Left renal cortex interstitium (tissue), 4 donors: ENCODE data around the gene DLEC1. TPM values are rescaled to one million over a fixed set of nuclear protein-coding genes. Genes with fewer than 3 reads are reported as not detected.
"Not testable (repeated sequence)": the region's sequence is repeated elsewhere in the genome, so short reads cannot be mapped to it uniquely, and the experiment has no call there.

Experiments used
- DNase-seq, 4 donors: peaks; one replicate each; pipeline ENCODE4 v3.0.0-alpha.2; 2013; ENCODE audit warnings: low read depth in 4 of 4, low spot score in 2 of 4, missing footprints in 1 of 4
- polyA plus RNA-seq, 4 donors: library from polyadenylated mRNA; unstranded; fragments of 120-200 nt; gene quantifications; one replicate each; pipeline ENCODE4 v1.2.1, GENCODE V29; 2013; ENCODE audit not compliant: insufficient read length in 4 of 4

The DLEC1 gene
- polyA plus RNA-seq, 4 donors: 0.45 to 1.4 (median 1.0) TPM

DNA sequence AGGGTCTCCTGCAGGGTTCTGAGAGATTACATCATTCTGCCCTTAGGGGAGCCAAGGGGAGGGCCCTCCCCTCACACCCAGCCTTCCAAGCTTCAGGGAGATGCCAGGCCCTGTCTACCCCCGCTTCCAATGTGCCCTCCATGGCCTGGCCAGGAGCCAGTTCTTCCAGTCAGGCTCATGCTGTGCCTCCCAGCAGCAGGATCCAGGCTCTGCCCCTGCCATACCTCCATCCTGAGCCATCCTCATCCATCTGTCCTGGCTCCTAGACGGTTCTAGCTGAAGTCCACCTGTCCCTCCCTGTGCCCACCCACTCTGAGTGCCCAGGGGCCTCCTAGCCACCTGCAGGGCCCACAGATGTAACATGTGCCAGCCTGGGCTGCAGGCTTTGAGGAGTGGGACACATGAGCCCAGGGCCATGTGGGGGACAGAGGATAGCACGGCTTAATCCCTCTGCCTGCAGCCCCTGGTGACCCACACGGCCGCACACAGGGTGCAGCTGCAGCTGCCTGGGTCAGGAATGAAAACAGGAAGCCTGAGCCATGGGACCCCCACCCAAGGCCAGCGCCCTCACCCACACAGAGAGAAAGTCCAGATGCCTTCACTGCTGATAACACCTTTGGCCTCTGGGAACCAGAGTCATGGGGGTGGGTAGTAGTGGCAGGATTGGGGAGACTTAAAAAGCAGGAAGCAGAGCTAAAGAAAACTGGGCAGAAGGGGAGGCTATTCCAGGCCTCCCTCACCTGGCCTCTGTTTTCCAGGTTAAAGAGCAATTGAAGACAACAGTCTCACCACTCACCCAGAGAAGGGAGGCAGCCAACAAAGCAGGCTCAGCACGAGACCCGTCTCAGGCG is 21.3 kb upstream of the DLEC1 start:
- no peak for DNase-seq

DNA sequence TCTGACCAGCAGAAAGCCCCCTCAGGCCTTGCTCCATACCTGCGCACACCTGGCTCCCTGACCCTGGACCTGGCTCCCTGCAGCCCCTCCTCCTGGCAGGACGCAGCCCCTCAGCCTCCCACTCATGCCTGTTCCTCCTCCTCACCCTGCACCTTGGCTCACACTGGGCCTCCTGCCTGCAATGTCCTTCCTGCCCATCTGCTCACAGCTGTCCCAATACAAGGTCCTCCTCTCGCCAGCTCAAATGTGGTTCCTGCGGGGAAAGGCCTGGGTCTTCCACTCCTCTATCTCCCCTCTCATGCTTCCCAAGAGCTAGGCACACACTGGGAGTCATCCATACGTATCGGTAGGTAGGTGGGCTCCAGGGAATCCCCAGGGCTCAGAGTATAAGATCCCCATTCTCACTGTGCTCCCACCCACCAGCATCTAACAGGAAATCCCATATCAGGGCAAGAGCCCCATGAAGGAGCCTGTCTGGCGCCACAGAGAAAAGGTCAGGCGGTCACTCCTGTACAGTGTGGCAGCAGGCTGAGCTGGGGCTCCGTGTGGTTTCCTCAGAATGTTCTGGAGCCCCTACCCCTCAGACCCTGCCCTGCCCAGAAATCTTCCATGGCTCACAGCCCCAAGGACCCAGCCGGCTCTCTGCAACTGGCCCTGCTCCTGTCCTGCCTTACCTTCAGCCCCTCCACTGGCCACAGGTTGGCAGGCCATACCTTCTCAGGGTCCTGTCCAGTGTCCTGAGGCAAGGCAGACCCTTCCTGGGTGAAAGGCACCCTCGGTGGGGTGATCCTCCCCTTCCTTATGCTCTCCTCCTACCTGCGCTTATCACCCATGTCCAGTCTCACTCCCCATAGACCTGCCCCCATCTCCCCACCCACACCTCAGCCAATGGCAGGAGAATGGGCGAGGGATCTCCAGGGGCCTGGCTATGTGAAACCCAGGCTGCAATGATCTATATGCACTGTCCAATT is 20.4 kb upstream of the DLEC1 start:
- no peak for DNase-seq

DNA sequence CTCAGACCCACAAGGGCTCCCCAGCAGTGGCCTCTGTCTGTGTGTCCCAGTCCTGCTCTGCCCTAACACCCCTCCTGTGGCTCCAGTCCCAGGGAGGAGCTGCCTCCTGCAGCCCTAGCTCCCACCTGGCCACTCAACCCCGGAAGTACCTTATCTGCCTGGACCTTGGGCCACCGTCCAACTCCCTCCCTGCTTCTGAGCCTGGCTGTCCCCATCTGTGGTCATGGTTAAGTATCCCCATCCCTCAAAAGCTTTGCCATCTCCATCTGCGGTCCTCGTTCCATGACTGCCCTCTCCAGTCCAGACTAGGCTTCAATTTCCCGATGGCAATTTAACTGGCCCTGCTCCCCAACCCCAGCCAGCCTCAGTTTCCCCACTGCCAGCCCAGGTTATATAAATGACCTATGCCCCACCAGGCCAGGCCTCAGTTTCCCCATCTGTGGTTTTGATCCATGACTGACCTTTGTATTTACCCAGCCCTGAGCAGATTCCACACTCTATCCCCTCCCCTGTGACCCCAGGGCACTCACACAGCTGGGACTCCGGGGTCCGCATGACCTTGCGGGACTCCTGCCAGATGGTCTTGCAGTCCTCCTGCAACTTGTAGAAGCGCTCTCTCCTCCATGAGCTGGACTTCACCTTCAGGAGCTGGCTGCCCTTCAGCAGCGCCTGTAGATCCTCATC is 19.2 kb upstream of the DLEC1 start:
- DNase-seq: no peak

DNA sequence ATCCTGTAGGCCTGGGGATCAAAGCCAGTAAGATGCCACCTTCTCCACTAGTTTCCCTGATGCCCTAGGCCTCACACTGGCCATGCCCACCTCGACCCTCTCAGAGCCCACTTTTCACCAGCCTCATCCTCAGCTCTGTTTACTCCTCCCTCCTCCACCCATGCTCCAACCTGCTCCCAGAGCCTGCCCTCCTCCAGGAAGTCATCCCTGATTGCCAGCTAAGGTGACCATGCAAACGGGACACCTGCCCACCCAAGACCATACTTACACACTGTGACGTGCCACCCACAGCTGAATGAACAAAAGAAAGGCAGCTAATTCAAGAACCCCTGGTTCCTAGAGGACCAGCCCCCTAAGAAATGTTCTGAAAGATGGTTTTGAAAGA is 18.7 kb upstream of the DLEC1 start:
- DNase-seq: no peak

DNA sequence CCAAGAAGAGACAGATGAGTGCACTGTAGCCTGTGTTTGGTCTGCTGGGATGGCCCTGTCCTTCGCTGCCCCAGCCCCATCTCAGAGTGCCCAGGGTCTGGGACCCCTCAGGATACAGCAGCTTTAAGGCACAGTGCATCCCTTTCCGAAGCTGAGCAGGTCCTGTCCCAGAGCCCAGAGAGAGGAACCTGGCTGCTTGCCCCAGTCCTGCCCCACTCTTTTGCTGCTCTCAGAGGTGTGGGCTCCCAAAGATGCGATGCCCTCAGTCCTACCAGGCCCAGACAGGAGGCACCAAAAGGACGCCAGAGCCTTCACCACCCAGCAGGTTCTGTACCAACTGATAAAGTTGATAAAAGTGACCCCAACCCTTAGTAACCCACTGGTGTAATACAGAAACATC is 17.8 kb upstream of the DLEC1 start:
- DNase-seq: no peak

DNA sequence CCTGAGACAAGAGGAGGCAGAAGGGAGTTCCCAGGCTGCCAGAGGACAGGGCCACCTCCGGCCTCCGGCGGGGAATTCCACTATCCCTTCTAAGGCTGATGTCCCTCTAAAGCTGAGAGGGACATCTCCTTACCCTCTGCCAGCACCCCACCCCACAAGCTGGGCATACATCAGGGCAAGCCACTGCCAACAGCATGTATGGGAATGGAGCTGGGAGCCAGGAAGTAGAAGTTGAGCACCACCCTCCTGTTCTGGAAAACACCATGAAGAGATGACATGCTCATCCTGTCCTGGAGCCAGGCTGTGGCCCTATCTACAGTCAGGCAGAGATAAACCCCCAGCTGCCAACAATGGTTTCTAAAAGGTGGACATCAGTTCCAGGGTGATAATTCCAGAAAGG is 16.7 kb upstream of the DLEC1 start:
- no peak for DNase-seq

DNA sequence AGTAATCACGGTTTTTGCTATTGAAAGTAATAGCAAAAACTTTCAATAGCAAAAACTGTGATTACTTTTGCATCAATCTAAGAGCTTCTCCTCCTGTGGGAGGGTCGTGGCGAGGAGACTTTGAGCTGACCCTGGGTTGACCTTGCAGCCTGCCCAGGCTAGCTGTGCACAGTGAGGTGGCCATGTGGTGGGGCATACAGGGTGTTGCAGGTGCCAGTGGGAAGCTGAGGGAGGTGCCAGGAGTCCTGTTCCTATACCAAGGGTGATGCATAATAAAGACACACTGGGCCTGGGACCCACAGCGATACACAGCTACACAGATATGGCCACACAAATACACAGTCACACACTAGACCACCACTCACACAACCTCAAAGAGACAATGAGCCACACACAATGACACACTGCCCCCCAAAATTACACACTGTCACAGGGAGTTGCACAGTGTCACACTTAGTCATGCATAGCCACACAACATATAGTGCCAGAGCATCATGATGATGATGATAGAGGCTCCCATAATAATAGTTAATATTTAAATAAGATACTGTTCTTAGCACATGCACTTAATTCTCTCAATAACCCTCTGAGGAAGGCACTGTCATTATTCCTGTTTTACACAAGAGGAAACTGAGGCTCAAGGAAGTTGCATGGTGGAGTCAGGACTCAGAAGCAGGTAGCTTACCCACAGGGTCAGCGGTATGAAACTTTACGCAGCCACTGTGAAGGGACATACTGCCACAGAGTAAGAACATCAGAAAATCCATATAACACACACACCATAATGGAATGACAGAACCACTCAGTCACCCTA is 15.9 kb upstream of the DLEC1 start:
- DNase-seq: no peak

DNA sequence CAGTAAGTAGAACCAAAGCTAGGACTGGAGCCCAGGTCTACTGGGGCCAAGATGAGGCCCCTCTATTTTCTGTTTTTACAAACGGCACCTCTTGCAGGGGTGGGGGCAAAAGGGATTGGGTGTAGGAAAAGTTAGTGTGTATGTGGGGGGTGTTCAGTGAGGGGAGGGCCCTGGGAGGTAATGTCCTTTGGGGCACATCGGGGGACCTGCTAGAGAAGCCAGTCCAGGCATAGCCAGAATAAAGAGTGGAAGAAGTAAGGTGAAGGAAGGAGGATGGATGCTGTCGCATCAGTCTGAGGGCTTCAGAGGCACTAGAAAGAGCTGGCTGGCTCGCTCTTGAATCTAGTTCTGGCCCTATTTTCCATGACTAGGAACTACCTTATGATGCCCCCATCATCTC is 12.2 kb upstream of the DLEC1 start:
- no peak for DNase-seq

DNA sequence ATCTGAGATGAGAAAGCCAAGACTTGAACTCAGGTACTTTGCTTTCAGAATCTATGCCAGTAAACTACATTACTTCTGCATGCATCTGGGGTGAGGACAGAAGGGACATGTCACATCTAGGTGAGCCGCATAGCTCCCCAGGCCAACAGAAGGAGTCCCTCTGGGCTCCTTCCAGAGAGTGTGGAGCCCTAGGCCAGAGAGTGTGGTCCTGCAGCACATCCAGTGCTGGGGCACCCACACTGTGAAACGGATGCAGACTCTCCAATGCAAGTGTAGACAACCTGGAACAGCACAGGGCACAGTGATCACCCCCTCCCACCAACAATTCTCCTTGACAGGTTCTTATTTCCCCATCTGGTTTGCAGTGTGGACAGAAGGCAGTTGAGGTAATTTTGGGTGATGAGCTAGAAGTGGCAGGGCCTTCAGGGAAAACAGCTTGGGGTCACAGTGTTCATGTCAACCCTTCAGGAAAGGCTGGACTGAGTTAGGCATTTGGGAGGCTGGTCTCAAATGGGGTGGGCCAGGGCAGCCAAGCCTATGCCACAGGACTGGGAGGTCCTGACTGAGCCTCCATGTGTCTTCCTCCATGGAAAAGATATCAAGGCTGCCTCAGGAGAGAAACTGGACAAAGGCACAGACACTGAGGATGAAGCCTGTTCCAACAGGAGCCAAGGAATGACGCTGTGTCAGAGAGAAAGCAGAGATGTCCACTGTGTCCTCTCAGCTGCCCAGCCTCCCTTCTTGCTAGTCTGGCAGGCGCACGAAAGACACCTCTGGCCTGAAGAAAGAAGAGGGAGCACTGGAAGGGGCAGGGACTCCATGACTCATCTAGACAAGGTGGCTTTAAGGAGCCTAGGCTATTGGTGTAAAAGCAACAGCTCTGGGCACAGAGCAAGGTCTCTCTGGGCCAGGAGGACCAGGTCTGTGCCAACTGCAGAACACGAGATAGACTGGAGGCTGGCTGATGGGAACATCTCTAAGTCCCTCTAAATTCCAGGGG is 11.2 kb upstream of the DLEC1 start:
- DNase-seq: no peak

DNA sequence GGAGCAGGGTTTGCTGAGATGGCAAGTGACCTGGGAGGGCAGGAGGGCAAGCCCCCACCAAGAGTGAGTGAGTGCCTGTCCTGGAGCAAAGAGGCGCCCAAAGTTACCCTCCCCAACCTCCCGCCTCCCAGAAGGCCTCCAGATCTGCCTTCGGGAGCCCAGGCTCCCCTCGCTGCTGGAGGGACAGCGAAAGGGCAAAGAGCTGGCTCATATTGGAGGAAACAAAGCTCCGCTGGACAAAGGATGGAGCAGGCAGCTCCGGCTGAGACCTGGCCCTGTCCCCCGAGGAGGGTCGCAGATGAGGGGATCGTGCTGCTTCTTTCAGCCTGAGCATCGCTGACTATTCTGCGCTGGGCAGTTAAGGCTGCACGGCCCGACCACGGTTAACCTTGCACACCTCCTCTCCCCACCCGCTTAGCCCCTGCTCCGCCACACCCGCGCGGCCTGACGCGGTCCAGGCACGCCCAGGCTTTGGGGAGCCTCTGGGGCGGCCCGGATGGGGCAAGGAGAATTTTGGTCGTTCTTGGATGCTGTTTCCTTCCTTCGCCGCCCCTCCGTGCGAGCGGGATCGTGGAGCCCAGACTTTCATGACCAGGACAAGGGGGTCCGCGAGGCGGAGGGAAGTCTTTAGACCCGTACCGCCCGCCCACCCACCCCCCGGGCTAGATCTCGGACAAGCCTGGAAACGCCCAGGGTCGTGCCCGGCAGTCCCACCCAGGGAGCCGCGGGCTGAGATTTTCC is 10.2 kb upstream of the DLEC1 start:
- DNase-seq: no peak

DNA sequence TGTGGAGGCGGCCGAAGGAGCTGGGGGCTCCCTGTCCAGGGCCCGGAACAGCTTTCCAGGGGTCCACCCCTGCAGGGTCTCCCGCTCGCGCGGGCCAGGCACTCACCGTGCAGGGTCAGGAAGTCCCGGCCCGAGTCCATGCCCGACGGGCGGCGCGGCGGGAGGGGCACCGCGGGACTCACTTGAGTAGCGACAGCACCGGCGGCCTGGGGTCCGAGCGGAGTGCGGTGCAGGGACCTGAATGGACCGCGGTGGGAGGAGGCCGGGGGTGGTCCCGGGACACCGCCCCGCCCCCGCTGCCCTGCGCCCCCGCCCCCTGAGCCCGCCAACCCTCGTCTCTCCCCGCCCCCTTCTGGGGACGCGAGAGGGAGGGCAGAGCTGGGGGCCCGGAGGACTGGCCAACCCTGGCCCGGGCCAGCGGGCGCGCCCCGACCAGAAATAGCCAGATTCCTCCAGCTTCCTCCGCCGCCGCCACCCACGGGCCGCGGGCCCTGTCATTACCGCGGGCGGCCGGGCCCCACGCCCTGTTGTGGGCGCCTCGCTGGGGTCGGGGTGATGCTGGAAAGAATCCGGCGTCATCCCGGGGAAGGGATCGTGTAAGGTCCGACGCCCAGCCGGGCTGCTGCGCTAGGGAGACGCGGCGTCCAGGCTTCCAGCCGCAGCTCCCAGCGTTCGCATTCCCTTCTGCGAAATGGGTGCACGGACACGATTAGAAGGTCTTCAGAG is 9.4 kb upstream of the DLEC1 start, which contains the start of gene PLCD1:
Gene PLCD1 (minus strand): TSS at position 243 of the 726 bp plus-strand sequence. CDS start 103 bp downstream, at position 140.
- DNase-seq: peak in 2 of 4 donors; percentile 52 to 74

DNA sequence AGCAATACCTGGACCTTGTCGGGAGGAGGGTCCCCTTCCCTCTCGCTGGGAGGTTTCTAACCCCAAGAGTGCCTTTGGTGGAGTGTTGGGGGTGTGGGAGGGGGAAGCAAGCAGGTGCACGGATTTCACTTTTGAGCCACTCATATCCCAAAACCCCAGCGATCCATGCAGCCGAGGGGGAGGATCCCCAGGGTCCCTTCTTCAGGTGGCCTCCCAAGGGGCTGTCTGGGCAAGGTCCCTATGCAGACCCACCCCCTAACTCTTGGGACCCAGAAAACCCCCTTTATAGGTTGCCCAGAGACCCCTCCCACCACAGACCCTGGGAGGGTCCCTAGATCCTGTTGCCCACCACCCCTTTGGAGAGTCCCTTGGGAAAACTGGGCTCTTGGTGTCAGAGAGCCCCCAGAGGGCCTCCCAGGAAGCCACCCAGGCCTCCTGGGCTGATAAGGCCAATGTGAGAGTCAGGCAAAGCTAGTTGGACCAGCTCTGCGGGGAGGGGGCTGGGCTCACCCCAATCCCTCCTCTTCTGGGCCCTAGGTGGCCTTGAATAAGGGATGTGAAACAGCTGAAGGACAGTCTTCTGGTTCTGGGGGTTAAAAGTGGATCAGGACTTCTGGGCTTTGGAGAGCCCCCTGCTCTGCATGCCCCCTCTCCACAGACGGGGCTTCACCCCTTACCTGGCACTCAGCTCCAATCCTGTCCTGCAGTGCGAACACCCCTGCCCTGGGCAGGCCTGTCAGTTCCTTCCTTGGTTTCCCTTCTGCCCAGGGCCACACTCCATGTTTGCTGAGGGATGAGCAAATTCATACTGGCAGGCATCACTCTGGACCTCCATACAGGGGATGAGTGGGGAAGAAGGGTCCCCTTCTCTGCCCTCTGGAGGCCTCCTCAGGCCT is 8.6 kb upstream of the DLEC1 start:
- no peak for DNase-seq

DNA sequence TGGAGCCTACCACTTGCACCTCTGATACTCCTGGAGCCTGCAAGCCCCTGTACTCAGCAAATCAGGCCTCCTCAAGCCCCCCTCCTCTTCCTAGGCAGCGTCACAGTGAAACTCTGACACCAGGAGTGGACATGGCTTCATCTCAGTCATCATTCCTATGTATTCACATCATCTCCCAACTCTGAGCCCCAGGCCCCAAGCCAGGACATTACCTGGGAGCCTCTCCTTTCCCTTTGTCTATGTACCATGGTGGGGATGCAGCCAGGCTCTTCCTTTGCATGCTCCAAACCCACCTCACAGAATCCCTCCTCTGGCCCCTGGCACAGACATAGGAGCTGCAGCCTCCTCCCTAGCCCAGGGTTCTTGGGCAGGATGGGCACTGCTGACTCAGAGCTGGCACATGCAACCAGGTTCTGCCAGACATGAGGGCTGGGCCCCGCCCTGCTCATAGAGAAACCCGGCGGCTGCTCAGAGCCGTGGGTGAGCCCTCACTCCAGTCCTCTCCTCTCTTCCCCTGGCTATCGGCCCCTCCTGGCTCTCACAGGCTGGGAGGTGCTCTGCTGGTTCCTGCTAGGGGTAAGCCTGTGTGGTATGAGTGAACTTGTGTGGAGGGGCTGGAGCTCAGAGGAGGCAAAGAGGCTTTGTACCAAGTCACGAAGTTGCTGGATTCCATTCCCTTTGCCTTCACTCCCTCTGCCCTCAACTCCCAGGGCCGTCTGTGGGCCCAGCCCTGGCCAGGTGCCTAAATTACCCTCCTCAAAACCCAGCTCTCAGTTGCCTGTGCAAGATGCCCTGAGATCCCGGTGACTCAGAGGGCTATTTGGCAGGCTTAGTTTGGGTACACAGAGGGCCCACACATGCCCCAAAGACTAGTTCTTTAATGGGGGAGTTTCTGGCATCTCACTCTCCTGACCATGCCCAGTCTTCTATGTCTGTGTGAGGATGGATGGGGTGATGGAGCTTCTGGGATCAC is 7.7 kb upstream of the DLEC1 start:
- DNase-seq: no peak

DNA sequence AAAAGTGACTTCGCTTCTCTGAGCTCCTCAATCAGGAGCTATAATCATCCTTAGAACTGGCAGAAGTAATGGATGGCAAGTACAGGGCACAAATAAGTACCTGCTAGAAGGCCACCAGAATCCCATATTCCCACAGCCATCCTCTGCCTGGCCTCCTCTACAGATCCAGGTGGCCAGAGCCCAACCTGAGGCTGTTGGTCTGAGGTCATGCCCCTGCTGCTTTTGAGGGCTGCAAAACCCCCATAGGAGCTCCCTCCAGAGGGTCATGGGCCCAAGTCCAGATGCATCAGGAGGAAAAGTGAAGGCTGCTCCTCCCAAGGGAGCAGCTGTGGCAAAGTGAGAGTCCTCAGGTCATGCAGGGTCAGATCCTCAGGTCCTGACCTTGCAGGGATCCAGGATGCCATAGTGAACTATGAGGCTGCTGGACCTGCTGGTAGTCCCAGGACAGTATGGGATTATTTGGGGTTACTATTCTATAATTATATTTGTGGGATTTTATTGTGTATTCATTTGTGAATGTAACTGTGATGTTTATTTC is 6.6 kb upstream of the DLEC1 start:
- no peak for DNase-seq

DNA sequence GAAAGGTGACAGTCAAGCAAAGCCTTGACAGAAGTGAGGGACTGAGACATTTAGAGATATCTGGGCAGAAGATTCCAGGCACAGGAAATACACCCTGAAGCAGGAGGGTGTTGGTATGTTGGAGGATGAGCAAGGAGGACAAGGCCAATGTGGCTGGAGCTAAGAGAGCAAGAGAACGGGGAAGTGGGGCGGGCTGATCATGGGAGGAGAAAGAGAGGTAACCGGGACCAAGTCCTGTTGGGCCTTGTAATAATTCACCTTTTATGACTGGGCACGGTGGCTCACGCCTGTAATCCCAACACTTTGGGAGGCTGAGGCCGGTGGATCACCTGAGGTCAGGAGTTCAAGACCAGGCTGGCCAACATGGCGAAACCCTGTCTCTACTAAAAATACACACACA is 5.4 kb upstream of the DLEC1 start:
- DNase-seq: not testable (repeated sequence)
